A673 (cell line): ENCODE measurements around the gene TMEM92. TPM values are rescaled to one million over a fixed set of nuclear protein-coding genes. Genes with fewer than 3 reads are reported as not detected.
A peak's percentile ranks its signal among the peaks of the same experiment; 100 is the strongest.
"Not testable (repeated sequence)": the region's sequence is repeated elsewhere in the genome, so short reads cannot be mapped to it uniquely, and the experiment has no call there.

Experiments
- BruUV-seq: library from RNA; stranded (reverse); fragments of 400-500 nt; replicated peaks from 2 replicates; lab custom pipeline; 2021; lab: Mats Ljungman, UMichigan
- CTCF ChIA-PET: fragments of 300-600 bp; sonication (Branson Sonifier 250); formaldehyde crosslinking; loops from one replicate; lab custom pipeline; 2022; ENCODE audit warnings: antibody characterized with exemption; lab: Charles Lee
- POLR2A ChIA-PET: fragments of 300-600 bp; sonication (Branson Sonifier 250); formaldehyde crosslinking; loops from one replicate; lab custom pipeline; 2022; ENCODE audit warnings: antibody characterized with exemption; ENCODE audit not compliant: low non-redundant PET; lab: Charles Lee
- DNase-seq: peaks from one replicate; pipeline ENCODE4 v3.0.0-alpha.2; 2015; ENCODE audit warnings: low spot score
- H3K27ac ChIP-seq: fragments of 200-600 bp; sonication (generic); 2 replicates; pipeline ENCODE4 v1.5.1; 2016; ENCODE audit warnings: mixed run types, low read depth, mild to moderate bottlenecking, mixed read lengths, antibody characterized with exemption, low read length; ENCODE audit not compliant: poor library complexity, severe bottlenecking
- H3K27me3 ChIP-seq: fragments of 200-600 bp; sonication (generic); replicated peaks from 2 replicates; pipeline ENCODE4 v1.6.1; 2017; ENCODE audit warnings: mixed run types, low read depth, mild to moderate bottlenecking, mixed read lengths, antibody characterized with exemption, low read length; ENCODE audit not compliant: insufficient read depth, poor library complexity
- H3K36me3 ChIP-seq: fragments of 200-600 bp; sonication (generic); 2 replicates; pipeline ENCODE4 v1.6.1; 2016; ENCODE audit warnings: mixed run types, mild to moderate bottlenecking, mixed read lengths, antibody characterized with exemption, low read length; ENCODE audit not compliant: insufficient read depth, poor library complexity, severe bottlenecking
- H3K4me1 ChIP-seq: fragments of 200-600 bp; sonication (generic); 2 replicates; pipeline ENCODE4 v1.6.1; 2017; ENCODE audit warnings: mixed run types, mild to moderate bottlenecking, mixed read lengths, antibody characterized with exemption, low read length; ENCODE audit not compliant: insufficient read depth, poor library complexity, severe bottlenecking
- H3K4me3 ChIP-seq: fragments of 200-600 bp; sonication (generic); 2 replicates; pipeline ENCODE4 v1.5.1; 2016; ENCODE audit warnings: low read depth, mixed run types, mild to moderate bottlenecking, mixed read lengths, low read length; ENCODE audit not compliant: poor library complexity, severe bottlenecking
- H3K9me3 ChIP-seq: fragments of 200-600 bp; sonication (generic); 2 replicates; pipeline ENCODE4 v1.6.1; 2016; ENCODE audit warnings: mixed run types, low read depth, mild to moderate bottlenecking, mixed read lengths, antibody characterized with exemption, low read length; ENCODE audit not compliant: poor library complexity, severe bottlenecking
- CTCF ChIP-seq: fragments of 300-800, 200-600 bp; sonication (generic); conservative IDR thresholded peaks from 2 replicates; pipeline ENCODE4 v1.5.1; 2017; ENCODE audit warnings: low read depth, mild to moderate bottlenecking, antibody characterized with exemption, low read length, moderate library complexity, mixed read lengths
- EZH2 ChIP-seq: fragments of 200-600 bp; sonication (generic); IDR thresholded peaks from 2 replicates; pipeline ENCODE4 v1.6.1; 2017; ENCODE audit warnings: borderline replicate concordance, low read depth, mild to moderate bottlenecking, mixed read lengths, antibody characterized with exemption, low read length; ENCODE audit not compliant: poor library complexity, severe bottlenecking
- intact Hi-C: fragments of 100-400 bp; cut with micrococcal nuclease; formaldehyde crosslinking; loops from one replicate; pipeline ENCODE4 v1.10.0; 2022; ENCODE audit not compliant: unreplicated experiment
- total RNA-seq: library from RNA; stranded (reverse); gene quantifications from 2 replicates; pipeline ENCODE4 v1.2.3, GENCODE V29; 2021

TMEM92 gene
- total RNA-seq, 1 experiment from 2014 or later, result 0.19 TPM

GRCh38 chr17:50269477-50270434 lies 4.5 kb upstream of the TMEM92 start:
- TF ChIP-seq CTCF (peak; percentile 86), EZH2 (no peak)
- no TSS peak for BruUV-seq
- ChIA-PET CTCF (interaction anchor here (2.5 kb wide), 1 partner anchor 70 kb away, joined by 21 read pairs; no protein-coding TSS in a partner anchor), POLR2A (no interaction called here)
- Histone ChIP-seq H3K36me3 (no peaks in the 10 kb centered on the region), H3K4me1 (peaks cover 10% of the 10 kb centered on the region), H3K9me3 (no peaks in the 10 kb centered on the region), H3K27ac (no peak overlapping the region), H3K27me3 (no peaks in the 10 kb centered on the region), H3K4me3 (no peak overlapping the region)
- intact Hi-C loops, result loop anchor here (1.0 kb wide), 1 partner anchor 67 kb away; no protein-coding TSS in a partner anchor
- DNase-seq, result peak; percentile 74

GRCh38 chr17:50270435-50271362 lies 3.6 kb upstream of the TMEM92 start:
- no peaks in the 10 kb centered on the region for H3K36me3 ChIP-seq
- no TSS peak for BruUV-seq
- intact Hi-C loops, result loop anchor here (1.0 kb wide), 1 partner anchor 68 kb away; no protein-coding TSS in a partner anchor
- no peaks in the 10 kb centered on the region for H3K9me3 ChIP-seq
- H3K4me1 ChIP-seq, result peaks cover 10% of the 10 kb centered on the region
- POLR2A ChIA-PET, result no interaction called here
- H3K4me3 ChIP-seq, result no peak overlapping the region
- CTCF ChIA-PET, result interaction anchor here (2.5 kb wide), 1 partner anchor 71 kb away, joined by 21 read pairs; no protein-coding TSS in a partner anchor
- H3K27ac ChIP-seq, result no peak overlapping the region
- H3K27me3 ChIP-seq, result no peaks in the 10 kb centered on the region
- TF ChIP-seq CTCF (no peak), EZH2 (no peak)
- no peak for DNase-seq

- DNase-seq, H3K27me3 ChIP-seq, POLR2A ChIA-PET, H3K36me3 ChIP-seq, intact Hi-C loops, H3K9me3 ChIP-seq, H3K4me3 ChIP-seq, BruUV-seq, H3K27ac ChIP-seq, H3K4me1 ChIP-seq: not testable (repeated sequence)
- CTCF ChIA-PET, result interaction anchor here (1.1 kb wide), 1 partner anchor 66 kb away, joined by 5 read pairs; no protein-coding TSS in a partner anchor
These were observed 2.9 kb upstream of the TMEM92 start for GRCh38 chr17:50271363-50271750.
